Measurements from ENCODE around the gene PTPN5.

Gene PTPN5

GRCh38 chr11:18773681-18774080 is 17.9 kb downstream of the PTPN5 start (continued):
- TF ChIP-seq TOX (CRISPR knock-in tag; IDR thresholded peaks at IDR 0.05; ENCODE audit: borderline replicate concordance) (no peak), TCF4 (CRISPR knock-in tag; IDR thresholded peaks at IDR 0.05; ENCODE audit: borderline replicate concordance) (no peak), CSRNP3 (CRISPR knock-in tag; IDR thresholded peaks at IDR 0.05) (no peak)

GRCh38 chr11:18773104-18773503 is 18.5 kb downstream of the PTPN5 start:
- TF ChIP-seq ZNF565 (CRISPR knock-in tag; conservative IDR thresholded peaks at IDR 0.05; ENCODE audit: low read depth) (no peak), POU6F1 (CRISPR knock-in tag; IDR thresholded peaks at IDR 0.05; ENCODE audit: borderline replicate concordance, low read depth) (no peak), ZFP30 (CRISPR knock-in tag; IDR thresholded peaks at IDR 0.05) (no peak), ARNTL (CRISPR knock-in tag; IDR thresholded peaks at IDR 0.05; ENCODE audit: borderline replicate concordance, low read depth) (no peak), ZNF70 (CRISPR knock-in tag; IDR thresholded peaks at IDR 0.05) (no peak), PPARA (CRISPR knock-in tag; IDR thresholded peaks at IDR 0.05; ENCODE audit: borderline replicate concordance) (no peak), ISL1 (CRISPR knock-in tag; IDR thresholded peaks at IDR 0.05) (no peak), PATZ1 (CRISPR knock-in tag; IDR thresholded peaks at IDR 0.05; ENCODE audit: borderline replicate concordance) (no peak), ZFP3 (CRISPR knock-in tag; IDR thresholded peaks at IDR 0.05) (no peak), ZC3H10 (CRISPR knock-in tag; IDR thresholded peaks at IDR 0.05) (no peak), CREB5 (CRISPR knock-in tag; IDR thresholded peaks at IDR 0.05; ENCODE audit: low read depth) (no peak)
- no peak for ATAC-seq

- ATAC-seq, result no peak
- TF ChIP-seq TOX (CRISPR knock-in tag; IDR thresholded peaks at IDR 0.05; ENCODE audit: borderline replicate concordance) (no peak), ZFP30 (CRISPR knock-in tag; IDR thresholded peaks at IDR 0.05) (no peak), OSR1 (CRISPR knock-in tag; IDR thresholded peaks at IDR 0.05) (no peak), TSHZ2 (CRISPR knock-in tag; IDR thresholded peaks at IDR 0.05) (no peak), ARNTL (CRISPR knock-in tag; IDR thresholded peaks at IDR 0.05; ENCODE audit: borderline replicate concordance, low read depth) (no peak)
Observed at GRCh38 chr11:18772211-18772610, 19.4 kb downstream of the PTPN5 start.

- ATAC-seq, result no peak
Observed at GRCh38 chr11:18771266-18772035, 20.1 kb downstream of the PTPN5 start.

More at GRCh38 chr11:18771266-18772035, 20.1 kb downstream of the PTPN5 start:
- TF ChIP-seq TCF4 (CRISPR knock-in tag; IDR thresholded peaks at IDR 0.05; ENCODE audit: borderline replicate concordance) (no peak), POU6F1 (CRISPR knock-in tag; IDR thresholded peaks at IDR 0.05; ENCODE audit: borderline replicate concordance, low read depth) (no peak), PPARA (CRISPR knock-in tag; IDR thresholded peaks at IDR 0.05; ENCODE audit: borderline replicate concordance) (no peak), CSDC2 (CRISPR knock-in tag; IDR thresholded peaks at IDR 0.05) (no peak), GLIS3 (CRISPR knock-in tag; IDR thresholded peaks at IDR 0.05) (no peak), RARB (CRISPR knock-in tag; IDR thresholded peaks at IDR 0.05) (no peak), ARNTL (CRISPR knock-in tag; IDR thresholded peaks at IDR 0.05; ENCODE audit: borderline replicate concordance, low read depth) (no peak), ZC3H10 (CRISPR knock-in tag; IDR thresholded peaks at IDR 0.05) (no peak), ZFP3 (CRISPR knock-in tag; IDR thresholded peaks at IDR 0.05) (no peak), ZNF8 (CRISPR knock-in tag; IDR thresholded peaks at IDR 0.05) (no peak), ISL1 (CRISPR knock-in tag; IDR thresholded peaks at IDR 0.05) (no peak), CSRNP3 (CRISPR knock-in tag; IDR thresholded peaks at IDR 0.05) (no peak)

Measured in SK-N-SH treated with all-trans-retinoic acid at 6 μM for 48 hours (cell line).